Thymus (tissue), 2 donors: Measurements from ENCODE around the gene FUT7. TPM values are rescaled to one million over a fixed set of nuclear protein-coding genes. Genes with fewer than 3 reads are reported as not detected.

Source experiments
- polyA plus RNA-seq: library from polyadenylated mRNA; stranded (reverse); fragments of 200-250 nt; gene quantifications from one replicate; pipeline ENCODE4 v1.2.3, GENCODE V29; 2013
- total RNA-seq: library from RNA; stranded (reverse); fragments of 120-200 nt; gene quantifications from one replicate; pipeline ENCODE4 v1.2.4, GENCODE V29; 2013
- donor health status: healthy.

The FUT7 gene
- total and polyA plus RNA-seq, 2 donors, result 0.99 to 4.6 TPM

Other genes with a start within 250 kb of the FUT7 start
Only the 30 nearest of the 38 such genes appear.
- gene AJM1, start 189.6 kb downstream of the FUT7 start, total RNA-seq, result 0.42 TPM
- 1.8 TPM for gene AJM1, start 189.6 kb downstream of the FUT7 start, polyA plus RNA-seq
- 66.5 TPM for gene PHPT1, start 182.7 kb downstream of the FUT7 start, total RNA-seq
- 85.7 TPM for gene PHPT1, start 182.7 kb downstream of the FUT7 start, polyA plus RNA-seq
- gene MAMDC4, start 179.7 kb downstream of the FUT7 start, total RNA-seq, result 1.3 TPM
- 14.0 TPM for gene MAMDC4, start 179.7 kb downstream of the FUT7 start, polyA plus RNA-seq
- 410 TPM for gene EDF1, start 165.8 kb downstream of the FUT7 start, total RNA-seq
- 407 TPM for gene EDF1, start 165.8 kb downstream of the FUT7 start, polyA plus RNA-seq
- gene TRAF2, start 145.6 kb downstream of the FUT7 start, total RNA-seq, result 12.8 TPM
- 18.8 TPM for gene TRAF2, start 145.6 kb downstream of the FUT7 start, polyA plus RNA-seq
- 101 TPM for gene FBXW5, start 87.3 kb downstream of the FUT7 start, total RNA-seq
- gene FBXW5, start 87.3 kb downstream of the FUT7 start, polyA plus RNA-seq, result 162 TPM
- 2.2 TPM for gene C8G, start 86.8 kb downstream of the FUT7 start, total RNA-seq
- gene C8G, start 86.8 kb downstream of the FUT7 start, polyA plus RNA-seq, result 6.5 TPM
- gene LCN12, start 79.8 kb downstream of the FUT7 start, total RNA-seq, result 4.2 TPM
- gene LCN12, start 79.8 kb downstream of the FUT7 start, polyA plus RNA-seq, result 14.4 TPM
- 5.0 TPM for gene PTGDS, start 54.6 kb downstream of the FUT7 start, total RNA-seq
- gene PTGDS, start 54.6 kb downstream of the FUT7 start, polyA plus RNA-seq, result 137 TPM
- gene LCNL1, start 49.1 kb downstream of the FUT7 start, total RNA-seq, result 0.19 TPM
- gene LCNL1, start 49.1 kb downstream of the FUT7 start, polyA plus RNA-seq, result 5.0 TPM
- 68.9 TPM for gene PAXX, start 39.7 kb downstream of the FUT7 start, total RNA-seq
- 431 TPM for gene PAXX, start 39.7 kb downstream of the FUT7 start, polyA plus RNA-seq
- 13.6 TPM for gene CLIC3, start 35.5 kb downstream of the FUT7 start, total RNA-seq
- gene CLIC3, start 35.5 kb downstream of the FUT7 start, polyA plus RNA-seq, result 44.6 TPM
- gene ABCA2, start 3.9 kb downstream of the FUT7 start, total RNA-seq, result 4.2 TPM
- gene ABCA2, start 3.9 kb downstream of the FUT7 start, polyA plus RNA-seq, result 37.3 TPM
- gene NPDC1, start 14.1 kb upstream of the FUT7 start, total RNA-seq, result 4.8 TPM
- gene NPDC1, start 14.1 kb upstream of the FUT7 start, polyA plus RNA-seq, result 71.1 TPM
- 0.09 TPM for gene ENTPD2, start 22.0 kb upstream of the FUT7 start, total RNA-seq
- gene ENTPD2, start 22.0 kb upstream of the FUT7 start, polyA plus RNA-seq, result 0.27 TPM
- gene SAPCD2, start 38.5 kb upstream of the FUT7 start, total RNA-seq, result 6.3 TPM
- 0.87 TPM for gene SAPCD2, start 38.5 kb upstream of the FUT7 start, polyA plus RNA-seq
- gene UAP1L1, start 45.4 kb upstream of the FUT7 start, total RNA-seq, result 1.9 TPM
- 9.4 TPM for gene UAP1L1, start 45.4 kb upstream of the FUT7 start, polyA plus RNA-seq
- 26.8 TPM for gene MAN1B1, start 54.9 kb upstream of the FUT7 start, total RNA-seq
- gene MAN1B1, start 54.9 kb upstream of the FUT7 start, polyA plus RNA-seq, result 107 TPM
- gene DPP7, start 82.6 kb upstream of the FUT7 start, total RNA-seq, result 112 TPM
- 476 TPM for gene DPP7, start 82.6 kb upstream of the FUT7 start, polyA plus RNA-seq
- 0.19 TPM for gene GRIN1, start 107.1 kb upstream of the FUT7 start, total RNA-seq
- 0.18 TPM for gene GRIN1, start 107.1 kb upstream of the FUT7 start, polyA plus RNA-seq
- 0.28 TPM for gene LRRC26, start 138.0 kb upstream of the FUT7 start, total RNA-seq
- 0.05 TPM for gene LRRC26, start 138.0 kb upstream of the FUT7 start, polyA plus RNA-seq
- gene TMEM210, start 140.0 kb upstream of the FUT7 start, total RNA-seq, result not detected
- gene TMEM210, start 140.0 kb upstream of the FUT7 start, polyA plus RNA-seq, result 0.07 TPM
- 19.1 TPM for gene ANAPC2, start 156.5 kb upstream of the FUT7 start, total RNA-seq
- gene ANAPC2, start 156.5 kb upstream of the FUT7 start, polyA plus RNA-seq, result 69.4 TPM
- 85.2 TPM for gene SSNA1, start 156.6 kb upstream of the FUT7 start, total RNA-seq
- gene SSNA1, start 156.6 kb upstream of the FUT7 start, polyA plus RNA-seq, result 74.9 TPM
- 2.7 TPM for gene TPRN, start 168.7 kb upstream of the FUT7 start, total RNA-seq
- 6.2 TPM for gene TPRN, start 168.7 kb upstream of the FUT7 start, polyA plus RNA-seq
- 20.6 TPM for gene TMEM203, start 173.6 kb upstream of the FUT7 start, total RNA-seq
- 47.2 TPM for gene TMEM203, start 173.6 kb upstream of the FUT7 start, polyA plus RNA-seq
- 4.7 TPM for gene NDOR1, start 173.6 kb upstream of the FUT7 start, total RNA-seq
- 20.4 TPM for gene NDOR1, start 173.6 kb upstream of the FUT7 start, polyA plus RNA-seq
- gene RNF208, start 190.2 kb upstream of the FUT7 start, total RNA-seq, result 0.09 TPM
- 5.3 TPM for gene RNF208, start 190.2 kb upstream of the FUT7 start, polyA plus RNA-seq
- 0.57 TPM for gene CYSRT1, start 193.1 kb upstream of the FUT7 start, total RNA-seq
- 2.8 TPM for gene CYSRT1, start 193.1 kb upstream of the FUT7 start, polyA plus RNA-seq
- 0.05 TPM for gene RNF224, start 195.4 kb upstream of the FUT7 start, total RNA-seq
- gene RNF224, start 195.4 kb upstream of the FUT7 start, polyA plus RNA-seq, result 0.16 TPM